HUES64 (cell line): ENCODE results near the gene MYO18A.

ENCODE experiments used
- H3K27ac ChIP-seq: 2 replicates; pipeline ENCODE4 v1.7.0; 2013; ENCODE audit warnings: low read depth, low read length, inconsistent platforms
- H3K27me3 ChIP-seq: 2 replicates; pipeline ENCODE4 v1.6.1; 2013; ENCODE audit warnings: mild to moderate bottlenecking, low read length; ENCODE audit not compliant: insufficient read depth
- H3K36me3 ChIP-seq: 2 replicates; pipeline ENCODE4 v1.6.1; 2013; ENCODE audit warnings: mild to moderate bottlenecking, low read length; ENCODE audit not compliant: insufficient read depth
- H3K4me1 ChIP-seq: 2 replicates; pipeline ENCODE4 v1.6.1; 2013; ENCODE audit warnings: mild to moderate bottlenecking, low read length, moderate library complexity; ENCODE audit not compliant: insufficient read depth
- H3K4me3 ChIP-seq: 2 replicates; pipeline ENCODE4 v1.5.1; 2013; ENCODE audit warnings: mild to moderate bottlenecking, low read length, moderate library complexity
- H3K9ac ChIP-seq: 2 replicates; pipeline ENCODE4 v1.6.1; 2013; ENCODE audit warnings: mild to moderate bottlenecking, low read depth, low read length
- H3K9me3 ChIP-seq: 2 replicates; pipeline ENCODE4 v1.6.1; 2013; ENCODE audit warnings: low read depth, low read length; ENCODE audit not compliant: insufficient read depth
- WGBS: fragments of 150-250, 120-280 bp; methylation state at CpG from one replicate; pipeline ENCODE4 v1.1.7; 2013; ENCODE audit warnings: missing lambda C conversion rate; 5-methylcytosine and 5-hydroxymethylcytosine counted together

The MYO18A gene

DNA sequence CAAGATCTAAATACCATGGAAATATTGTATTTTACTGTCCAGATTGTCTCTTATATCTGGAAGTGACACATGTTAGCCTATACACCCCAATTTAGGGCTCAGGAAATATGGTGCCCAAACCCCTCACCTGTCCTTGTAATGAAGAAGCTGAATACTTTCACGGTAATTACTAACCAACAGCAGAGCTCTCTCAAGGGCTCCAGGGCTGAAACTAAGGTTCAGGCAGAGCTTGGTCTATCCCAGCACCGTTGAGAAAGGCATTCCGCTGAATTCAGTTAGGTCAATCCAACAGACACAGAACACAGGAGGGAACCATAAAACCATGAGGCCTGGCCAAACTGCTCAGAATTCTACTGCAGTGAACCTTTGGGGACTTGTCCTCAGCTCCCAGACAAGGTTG is 14.9 kb downstream of the MYO18A start:
- no peak overlapping the region for H3K9ac ChIP-seq
- H3K27me3 ChIP-seq, result no peaks in the 10 kb centered on the region
- H3K9me3 ChIP-seq, result no peaks in the 10 kb centered on the region
- no peaks in the 10 kb centered on the region for H3K4me1 ChIP-seq
- peaks cover 17% of the 10 kb centered on the region for H3K36me3 ChIP-seq
- no peak overlapping the region for H3K27ac ChIP-seq
- no peak overlapping the region for H3K4me3 ChIP-seq
- 90% methylated on average over 3 of the region's 3 CpGs for WGBS

DNA sequence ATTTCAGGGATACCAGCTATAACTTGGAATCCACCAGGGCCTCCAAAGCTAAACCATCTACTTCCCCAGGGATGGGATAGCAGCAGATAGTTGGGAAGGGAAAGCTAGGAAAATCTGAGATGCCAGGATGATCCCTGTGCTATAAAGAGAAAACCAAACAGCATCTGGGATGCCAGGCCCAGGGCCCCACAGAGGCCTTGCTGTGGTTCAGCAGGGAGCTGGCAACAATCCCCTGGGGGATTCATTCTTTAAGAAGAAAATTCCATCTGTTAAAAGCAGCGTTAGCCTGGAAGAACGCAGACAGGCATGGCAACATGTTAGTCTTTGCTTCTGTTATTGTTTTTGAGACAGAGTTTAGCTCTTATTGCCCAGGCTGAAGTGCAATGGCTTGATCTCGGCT is 16.6 kb downstream of the MYO18A start:
- Histone ChIP-seq H3K36me3 (peaks cover 17% of the 10 kb centered on the region), H3K9ac (no peak overlapping the region), H3K27me3 (no peaks in the 10 kb centered on the region), H3K4me1 (no peaks in the 10 kb centered on the region), H3K4me3 (no peak overlapping the region), H3K9me3 (no peaks in the 10 kb centered on the region), H3K27ac (no peak overlapping the region)
- WGBS, result 70% methylated on average over 3 of the region's 3 CpGs

DNA sequence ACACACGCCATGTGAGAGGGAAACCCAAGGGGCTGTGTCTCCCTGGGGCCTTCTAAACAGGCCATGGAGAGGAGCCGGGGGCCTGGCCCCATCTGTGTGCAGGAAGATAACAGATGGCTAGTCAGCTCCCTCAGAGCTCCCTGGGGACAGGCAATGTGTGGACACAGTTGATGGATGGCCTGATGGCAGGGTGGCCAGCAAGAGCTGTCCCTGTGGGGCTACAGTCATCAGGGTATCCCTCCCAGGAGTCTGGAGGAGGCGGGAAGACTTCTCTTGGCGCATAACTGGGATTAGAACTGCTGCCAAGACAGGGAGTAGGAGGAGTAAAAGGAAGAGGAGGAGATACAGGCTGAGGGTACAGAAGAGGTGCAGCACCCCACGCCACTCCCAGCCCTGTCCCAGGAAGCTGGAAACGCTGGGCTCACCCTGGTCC is 17.3 kb downstream of the MYO18A start:
- Histone ChIP-seq H3K9me3 (no peaks in the 10 kb centered on the region), H3K27ac (no peak overlapping the region), H3K9ac (no peak overlapping the region), H3K27me3 (no peaks in the 10 kb centered on the region), H3K4me3 (no peak overlapping the region), H3K4me1 (no peaks in the 10 kb centered on the region), H3K36me3 (peaks cover 17% of the 10 kb centered on the region)
- WGBS, result 92% methylated on average over 6 of the region's 6 CpGs

DNA sequence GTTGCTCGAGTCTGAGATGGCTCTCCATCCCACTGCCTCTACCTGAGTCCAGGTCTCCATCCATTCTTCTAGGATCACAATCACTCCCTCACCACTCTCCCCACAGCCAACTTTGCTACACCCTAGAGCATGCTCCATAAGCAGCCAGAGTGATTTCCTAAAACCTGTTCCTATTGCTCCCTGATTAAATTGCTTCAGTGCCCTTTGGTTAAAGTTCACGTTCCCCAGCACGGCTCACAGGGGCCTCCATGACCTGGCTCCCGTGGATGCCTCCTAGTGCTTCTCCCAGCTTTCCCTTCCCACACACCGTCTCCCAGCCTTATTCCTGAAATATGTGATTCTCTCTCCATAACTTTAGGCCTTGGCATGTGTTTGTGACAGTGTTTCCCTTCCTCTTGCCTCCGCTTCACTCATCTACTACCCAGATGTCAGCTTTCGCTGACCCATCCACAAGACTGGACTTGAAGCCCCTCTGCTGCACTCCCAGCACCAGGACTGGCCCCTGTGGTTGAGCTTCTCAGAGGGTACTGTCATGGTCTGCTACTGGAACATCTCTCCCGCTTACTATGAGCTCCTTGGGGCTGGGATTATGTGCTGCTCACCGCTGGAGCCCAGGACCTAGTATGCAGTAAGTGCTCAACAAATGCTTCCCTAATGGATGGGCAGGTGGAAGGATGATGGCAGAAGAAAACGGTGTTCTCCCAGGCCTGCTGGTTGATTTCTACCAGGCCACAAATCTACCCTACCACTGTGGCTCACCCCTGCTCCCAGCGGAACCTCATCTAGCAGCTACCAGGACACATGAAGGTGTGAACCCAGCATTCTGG is 17.9 kb downstream of the MYO18A start:
- Histone ChIP-seq H3K36me3 (peaks cover 17% of the 10 kb centered on the region), H3K27ac (no peak overlapping the region), H3K4me3 (no peak overlapping the region)

GRCh38 chr17:29160253-29160652 is 19.9 kb downstream of the MYO18A start:
- H3K27ac ChIP-seq, result no peak overlapping the region
- WGBS, result 91% methylated on average over 1 of the region's 2 CpGs
- H3K9ac ChIP-seq, result no peak overlapping the region

More for the DNA sequence above, 17.9 kb downstream of the MYO18A start:
- no peak overlapping the region for H3K9ac ChIP-seq
- WGBS, result 94% methylated on average over 11 of the region's 11 CpGs
- no peaks in the 10 kb centered on the region for H3K27me3 ChIP-seq
- no peaks in the 10 kb centered on the region for H3K4me1 ChIP-seq
- H3K9me3 ChIP-seq, result no peaks in the 10 kb centered on the region

GRCh38 chr17:29159306-29159860 is 20.8 kb downstream of the MYO18A start:
- no peak overlapping the region for H3K4me3 ChIP-seq
- no peak overlapping the region for H3K27ac ChIP-seq
- no peaks in the 10 kb centered on the region for H3K9me3 ChIP-seq
- WGBS, result 71% methylated on average over 3 of the region's 3 CpGs
- H3K27me3 ChIP-seq, result no peaks in the 10 kb centered on the region
- H3K4me1 ChIP-seq, result peaks cover 22% of the 10 kb centered on the region
- no peak overlapping the region for H3K9ac ChIP-seq
- no peaks in the 10 kb centered on the region for H3K36me3 ChIP-seq

More at GRCh38 chr17:29160253-29160652, 19.9 kb downstream of the MYO18A start:
- Histone ChIP-seq H3K9me3 (no peaks in the 10 kb centered on the region), H3K36me3 (peaks cover 3% of the 10 kb centered on the region; the same call in 1 of the 2 replicates), H3K4me3 (no peak overlapping the region), H3K4me1 (peaks cover 18% of the 10 kb centered on the region), H3K27me3 (no peaks in the 10 kb centered on the region)

GRCh38 chr17:29158488-29159275 is 21.5 kb downstream of the MYO18A start:
- Histone ChIP-seq H3K4me3 (no peak overlapping the region), H3K4me1 (peaks cover 22% of the 10 kb centered on the region), H3K27ac (no peak overlapping the region), H3K9ac (no peak overlapping the region), H3K27me3 (no peaks in the 10 kb centered on the region), H3K36me3 (no peaks in the 10 kb centered on the region), H3K9me3 (no peaks in the 10 kb centered on the region)
- 92% methylated on average over 12 of the region's 13 CpGs for WGBS

DNA sequence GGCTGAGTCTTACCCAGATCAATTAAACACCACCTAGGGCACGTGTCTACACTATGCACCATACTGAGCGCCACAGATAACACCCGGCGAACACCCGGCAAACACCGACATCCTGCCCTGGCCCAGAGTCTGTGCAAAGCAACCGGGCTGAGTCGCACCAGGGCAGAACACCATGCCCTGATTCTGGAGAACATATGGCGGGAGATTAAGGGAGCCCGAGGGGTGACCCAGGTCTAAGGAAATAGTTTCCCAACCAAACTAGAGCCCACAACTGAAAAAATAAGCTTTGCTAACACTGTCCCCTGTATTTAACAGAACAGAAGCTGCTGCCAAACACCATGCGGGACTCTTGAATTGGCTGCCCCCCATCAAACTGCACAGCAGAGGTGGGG is 22.1 kb downstream of the MYO18A start:
- no peaks in the 10 kb centered on the region for H3K9me3 ChIP-seq
- H3K27ac ChIP-seq, result no peak overlapping the region
- H3K4me3 ChIP-seq, result no peak overlapping the region
- H3K9ac ChIP-seq, result no peak overlapping the region
- peaks cover 22% of the 10 kb centered on the region for H3K4me1 ChIP-seq
- 94% methylated on average over 11 of the region's 11 CpGs for WGBS
- no peaks in the 10 kb centered on the region for H3K36me3 ChIP-seq
- no peaks in the 10 kb centered on the region for H3K27me3 ChIP-seq

- WGBS, result 96% methylated on average over 1 of the region's 1 CpG
- Histone ChIP-seq H3K36me3 (no peaks in the 10 kb centered on the region), H3K9ac (no peak overlapping the region), H3K27me3 (no peaks in the 10 kb centered on the region), H3K9me3 (no peaks in the 10 kb centered on the region), H3K27ac (no peak overlapping the region), H3K4me1 (peaks cover 22% of the 10 kb centered on the region), H3K4me3 (no peak overlapping the region)
Measured at GRCh38 chr17:29157310-29157709, 22.9 kb downstream of the MYO18A start.

DNA sequence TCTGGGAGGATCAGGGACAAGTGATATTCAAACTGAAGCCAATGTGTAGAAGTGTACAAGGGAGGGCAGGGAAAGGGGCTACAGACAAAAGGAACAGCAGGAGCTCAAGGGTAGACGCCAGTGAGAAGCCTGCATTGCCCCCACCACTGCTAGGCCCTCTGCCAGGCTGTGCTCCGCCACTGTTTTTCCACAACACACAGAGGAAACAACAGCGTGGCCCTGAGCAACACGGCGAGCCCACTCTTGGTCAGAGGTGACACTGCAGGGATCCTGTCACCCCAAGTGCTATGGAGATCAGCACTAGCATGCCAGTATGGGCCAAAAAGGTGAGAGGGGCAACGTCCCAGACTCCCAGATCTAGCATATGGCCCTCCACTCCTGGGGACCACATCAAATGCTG is 23.4 kb downstream of the MYO18A start:
- H3K27ac ChIP-seq, result peak overlapping the region; percentile 75; the same call in 1 of the 2 replicates

GRCh38 chr17:29155966-29156338 is 24.2 kb downstream of the MYO18A start:
- peak overlapping the region; percentile 75 for H3K27ac ChIP-seq
- H3K36me3 ChIP-seq, result no peaks in the 10 kb centered on the region
- 0 out of 2 replicates have a peak overlapping the region, but pooled peaks have one; percentile 26 for H3K9ac ChIP-seq
- H3K4me3 ChIP-seq, result no peak overlapping the region
- 61% methylated on average over 3 of the region's 3 CpGs for WGBS
- no peaks in the 10 kb centered on the region for H3K9me3 ChIP-seq
- H3K4me1 ChIP-seq, result peaks cover 30% of the 10 kb centered on the region
- H3K27me3 ChIP-seq, result no peaks in the 10 kb centered on the region

More for the DNA sequence above, 23.4 kb downstream of the MYO18A start:
- H3K9me3 ChIP-seq, result no peaks in the 10 kb centered on the region
- H3K9ac ChIP-seq, result no peak overlapping the region
- H3K4me1 ChIP-seq, result peaks cover 22% of the 10 kb centered on the region
- WGBS, result 89% methylated on average over 6 of the region's 6 CpGs
- no peaks in the 10 kb centered on the region for H3K36me3 ChIP-seq
- H3K4me3 ChIP-seq, result no peak overlapping the region
- H3K27me3 ChIP-seq, result no peaks in the 10 kb centered on the region
